ENCODE results near the gene CLN3. TPM values are rescaled to one million over a fixed set of nuclear protein-coding genes. Genes with fewer than 3 reads are reported as not detected.
A peak's percentile ranks its signal among the peaks of the same experiment; 100 is the strongest.

The CLN3 gene
- total and polyA plus RNA-seq, 9 of the 15 experiments (the other 6 are each of a cell fraction or from before 2014, with no cell fraction given) = 2.5 to 27.1 (median 11.6) TPM

GRCh38 chr16:28494121-28494851 lies 2.4 kb upstream of the CLN3 start, which contains the start of gene APOBR (continued):
- TF ChIP-seq, protein P1, sequence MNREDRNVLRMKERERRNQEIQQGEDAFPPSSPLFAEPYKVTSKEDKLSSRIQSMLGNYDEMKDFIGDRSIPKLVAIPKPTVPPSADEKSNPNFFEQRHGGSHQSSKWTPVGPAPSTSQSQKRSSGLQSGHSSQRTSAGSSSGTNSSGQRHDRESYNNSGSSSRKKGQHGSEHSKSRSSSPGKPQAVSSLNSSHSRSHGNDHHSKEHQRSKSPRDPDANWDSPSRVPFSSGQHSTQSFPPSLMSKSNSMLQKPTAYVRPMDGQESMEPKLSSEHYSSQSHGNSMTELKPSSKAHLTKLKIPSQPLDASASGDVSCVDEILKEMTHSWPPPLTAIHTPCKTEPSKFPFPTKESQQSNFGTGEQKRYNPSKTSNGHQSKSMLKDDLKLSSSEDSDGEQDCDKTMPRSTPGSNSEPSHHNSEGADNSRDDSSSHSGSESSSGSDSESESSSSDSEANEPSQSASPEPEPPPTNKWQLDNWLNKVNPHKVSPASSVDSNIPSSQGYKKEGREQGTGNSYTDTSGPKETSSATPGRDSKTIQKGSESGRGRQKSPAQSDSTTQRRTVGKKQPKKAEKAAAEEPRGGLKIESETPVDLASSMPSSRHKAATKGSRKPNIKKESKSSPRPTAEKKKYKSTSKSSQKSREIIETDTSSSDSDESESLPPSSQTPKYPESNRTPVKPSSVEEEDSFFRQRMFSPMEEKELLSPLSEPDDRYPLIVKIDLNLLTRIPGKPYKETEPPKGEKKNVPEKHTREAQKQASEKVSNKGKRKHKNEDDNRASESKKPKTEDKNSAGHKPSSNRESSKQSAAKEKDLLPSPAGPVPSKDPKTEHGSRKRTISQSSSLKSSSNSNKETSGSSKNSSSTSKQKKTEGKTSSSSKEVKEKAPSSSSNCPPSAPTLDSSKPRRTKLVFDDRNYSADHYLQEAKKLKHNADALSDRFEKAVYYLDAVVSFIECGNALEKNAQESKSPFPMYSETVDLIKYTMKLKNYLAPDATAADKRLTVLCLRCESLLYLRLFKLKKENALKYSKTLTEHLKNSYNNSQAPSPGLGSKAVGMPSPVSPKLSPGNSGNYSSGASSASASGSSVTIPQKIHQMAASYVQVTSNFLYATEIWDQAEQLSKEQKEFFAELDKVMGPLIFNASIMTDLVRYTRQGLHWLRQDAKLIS (CRISPR knock-in tag; IDR thresholded peaks at IDR 0.05) = peak; percentile 70; the same call in 1 of the 2 replicates
- peak; percentile 43 for TF ChIP-seq CEBPG (CRISPR knock-in tag; IDR thresholded peaks at IDR 0.05)
- TF ChIP-seq CEBPG (tag; conservative IDR thresholded peaks at IDR 0.05 in 1 of 2, IDR thresholded peaks at IDR 0.05 in 1 of 2) = no peak
- TF ChIP-seq NR2C1 (IDR thresholded peaks at IDR 0.05) = no peak
- no peak for TF ChIP-seq NR2C1 (tag; IDR thresholded peaks at IDR 0.05)
- no peak for TF ChIP-seq ZNF57 (CRISPR knock-in tag; IDR thresholded peaks at IDR 0.05)
- TF ChIP-seq BRCA1 (IDR thresholded peaks at IDR 0.05) = no peak
- no peak for TF ChIP-seq BRCA1 (CRISPR knock-in tag; IDR thresholded peaks at IDR 0.05)
- no peak for TF ChIP-seq SP1 (CRISPR knock-in tag; IDR thresholded peaks at IDR 0.05)
- no peak; the same call in 1 of the 2 replicates for TF ChIP-seq ETV5 (CRISPR knock-in tag; IDR thresholded peaks at IDR 0.05; ENCODE audit: low read depth)
- TF ChIP-seq THAP12 (CRISPR knock-in tag; IDR thresholded peaks at IDR 0.05) = 0 out of 2 replicates have a peak, but pooled peaks have one; percentile 21
- TF ChIP-seq TEAD4 (IDR thresholded peaks at IDR 0.05; ENCODE audit: low read length) = no peak
- TF ChIP-seq TEAD4 (CRISPR knock-in tag; IDR thresholded peaks at IDR 0.05; ENCODE audit: borderline replicate concordance) = no peak
- peak; percentile 63; the same call in 1 of the 2 replicates for TF ChIP-seq ZBTB17 (CRISPR knock-in tag; IDR thresholded peaks at IDR 0.05)
- TF ChIP-seq PHTF2 (CRISPR knock-in tag; IDR thresholded peaks at IDR 0.05) = no peak
- TF ChIP-seq MCM5 (IDR thresholded peaks at IDR 0.05; ENCODE audit: low read depth) = no peak
- TF ChIP-seq, protein P2, sequence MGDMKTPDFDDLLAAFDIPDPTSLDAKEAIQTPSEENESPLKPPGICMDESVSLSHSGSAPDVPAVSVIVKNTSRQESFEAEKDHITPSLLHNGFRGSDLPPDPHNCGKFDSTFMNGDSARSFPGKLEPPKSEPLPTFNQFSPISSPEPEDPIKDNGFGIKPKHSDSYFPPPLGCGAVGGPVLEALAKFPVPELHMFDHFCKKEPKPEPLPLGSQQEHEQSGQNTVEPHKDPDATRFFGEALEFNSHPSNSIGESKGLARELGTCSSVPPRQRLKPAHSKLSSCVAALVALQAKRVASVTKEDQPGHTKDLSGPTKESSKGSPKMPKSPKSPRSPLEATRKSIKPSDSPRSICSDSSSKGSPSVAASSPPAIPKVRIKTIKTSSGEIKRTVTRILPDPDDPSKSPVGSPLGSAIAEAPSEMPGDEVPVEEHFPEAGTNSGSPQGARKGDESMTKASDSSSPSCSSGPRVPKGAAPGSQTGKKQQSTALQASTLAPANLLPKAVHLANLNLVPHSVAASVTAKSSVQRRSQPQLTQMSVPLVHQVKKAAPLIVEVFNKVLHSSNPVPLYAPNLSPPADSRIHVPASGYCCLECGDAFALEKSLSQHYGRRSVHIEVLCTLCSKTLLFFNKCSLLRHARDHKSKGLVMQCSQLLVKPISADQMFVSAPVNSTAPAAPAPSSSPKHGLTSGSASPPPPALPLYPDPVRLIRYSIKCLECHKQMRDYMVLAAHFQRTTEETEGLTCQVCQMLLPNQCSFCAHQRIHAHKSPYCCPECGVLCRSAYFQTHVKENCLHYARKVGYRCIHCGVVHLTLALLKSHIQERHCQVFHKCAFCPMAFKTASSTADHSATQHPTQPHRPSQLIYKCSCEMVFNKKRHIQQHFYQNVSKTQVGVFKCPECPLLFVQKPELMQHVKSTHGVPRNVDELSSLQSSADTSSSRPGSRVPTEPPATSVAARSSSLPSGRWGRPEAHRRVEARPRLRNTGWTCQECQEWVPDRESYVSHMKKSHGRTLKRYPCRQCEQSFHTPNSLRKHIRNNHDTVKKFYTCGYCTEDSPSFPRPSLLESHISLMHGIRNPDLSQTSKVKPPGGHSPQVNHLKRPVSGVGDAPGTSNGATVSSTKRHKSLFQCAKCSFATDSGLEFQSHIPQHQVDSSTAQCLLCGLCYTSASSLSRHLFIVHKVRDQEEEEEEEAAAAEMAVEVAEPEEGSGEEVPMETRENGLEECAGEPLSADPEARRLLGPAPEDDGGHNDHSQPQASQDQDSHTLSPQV (IDR thresholded peaks at IDR 0.05) = peak; percentile 66
- 0 out of 2 replicates have a peak, but pooled peaks have one; percentile 38 for TF ChIP-seq MAX (CRISPR knock-in tag; IDR thresholded peaks at IDR 0.05)
- TF ChIP-seq HDGF (IDR thresholded peaks at IDR 0.05) = peak; percentile 95
